Measurements from ENCODE around the gene SCARB2. TPM values are rescaled to one million over a fixed set of nuclear protein-coding genes. Genes with fewer than 3 reads are reported as not detected.

Gene SCARB2
- total RNA-seq, 4 donors from 2014 or later = 87.6 to 107 (median 95.8) TPM

DNA sequence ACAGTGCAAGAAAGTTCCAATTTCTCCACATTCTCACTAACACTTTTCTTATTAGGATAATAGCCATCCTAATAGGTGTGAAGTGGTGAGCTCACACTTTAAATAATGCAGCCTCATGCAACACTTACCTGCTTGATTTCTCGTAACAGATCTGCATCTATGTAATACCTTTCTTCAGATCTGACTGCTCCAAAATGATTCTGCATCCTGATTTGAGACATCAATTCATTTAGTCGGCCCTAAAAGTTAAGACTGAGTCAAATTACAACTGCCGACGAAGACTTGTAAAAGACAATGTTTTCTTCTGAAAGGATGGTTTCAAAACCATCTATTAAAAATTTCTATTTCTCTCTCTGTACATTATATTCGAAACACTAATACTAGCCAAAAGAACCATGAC is 96.1 kb downstream of the SCARB2 start:
- no peak overlapping the region for H3K4me3 ChIP-seq
- no peak for DNase-seq (ENCODE audit: low spot score in 2 of 2)
- no peaks in the 10 kb centered on the region for H3K4me1 ChIP-seq
- TF ChIP-seq, protein P1, sequence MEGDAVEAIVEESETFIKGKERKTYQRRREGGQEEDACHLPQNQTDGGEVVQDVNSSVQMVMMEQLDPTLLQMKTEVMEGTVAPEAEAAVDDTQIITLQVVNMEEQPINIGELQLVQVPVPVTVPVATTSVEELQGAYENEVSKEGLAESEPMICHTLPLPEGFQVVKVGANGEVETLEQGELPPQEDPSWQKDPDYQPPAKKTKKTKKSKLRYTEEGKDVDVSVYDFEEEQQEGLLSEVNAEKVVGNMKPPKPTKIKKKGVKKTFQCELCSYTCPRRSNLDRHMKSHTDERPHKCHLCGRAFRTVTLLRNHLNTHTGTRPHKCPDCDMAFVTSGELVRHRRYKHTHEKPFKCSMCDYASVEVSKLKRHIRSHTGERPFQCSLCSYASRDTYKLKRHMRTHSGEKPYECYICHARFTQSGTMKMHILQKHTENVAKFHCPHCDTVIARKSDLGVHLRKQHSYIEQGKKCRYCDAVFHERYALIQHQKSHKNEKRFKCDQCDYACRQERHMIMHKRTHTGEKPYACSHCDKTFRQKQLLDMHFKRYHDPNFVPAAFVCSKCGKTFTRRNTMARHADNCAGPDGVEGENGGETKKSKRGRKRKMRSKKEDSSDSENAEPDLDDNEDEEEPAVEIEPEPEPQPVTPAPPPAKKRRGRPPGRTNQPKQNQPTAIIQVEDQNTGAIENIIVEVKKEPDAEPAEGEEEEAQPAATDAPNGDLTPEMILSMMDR (IDR thresholded peaks at IDR 0.05) = no peak
- TF ChIP-seq POLR2A (IDR thresholded peaks at IDR 0.05) (no peak), EP300 (IDR thresholded peaks at IDR 0.05) (no peak), POLR2AphosphoS5 (IDR thresholded peaks at IDR 0.05) (no peak)
- no peaks in the 10 kb centered on the region for H3K9me3 ChIP-seq
- peaks cover 76% of the 10 kb centered on the region for H3K36me3 ChIP-seq
- no peaks in the 10 kb centered on the region for H3K27me3 ChIP-seq
- 95% methylated on average over 5 of the region's 5 CpGs for WGBS
- no peak overlapping the region for H3K27ac ChIP-seq

DNA sequence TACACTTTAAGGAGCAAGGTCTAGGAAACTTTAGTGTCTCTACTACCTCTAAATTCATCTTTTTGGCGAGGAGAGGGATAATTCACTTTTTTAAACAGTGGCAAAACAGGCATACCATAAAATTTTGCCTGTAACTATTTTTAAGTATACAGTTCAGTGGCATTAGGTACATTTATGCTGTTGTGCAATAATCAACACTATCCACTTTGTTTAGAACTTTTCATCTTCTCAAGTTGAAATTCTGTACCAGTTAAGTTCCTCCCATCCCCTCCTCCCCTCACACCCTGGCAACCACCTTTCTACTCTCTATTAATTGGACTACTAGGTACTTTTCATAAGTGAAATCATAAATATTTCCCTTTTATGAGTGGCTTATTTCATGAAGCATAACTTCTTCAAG is 96.8 kb downstream of the SCARB2 start:
- Histone ChIP-seq H3K36me3 (peaks cover 74% of the 10 kb centered on the region), H3K4me3 (no peak overlapping the region), H3K27me3 (no peaks in the 10 kb centered on the region), H3K4me1 (no peaks in the 10 kb centered on the region), H3K27ac (no peak overlapping the region), H3K9me3 (no peaks in the 10 kb centered on the region)
- DNase-seq (ENCODE audit: low spot score in 2 of 2) = no peak
- TF ChIP-seq EP300 (IDR thresholded peaks at IDR 0.05) = no peak
- TF ChIP-seq, protein P1 (IDR thresholded peaks at IDR 0.05) = no peak
- 97% methylated on average over 1 of the region's 1 CpG for WGBS

Other genes starting within 250 kb of the SCARB2 start
- 10 to 100 TPM; 29.2 to 32.9 (median 31.1) TPM for gene SDAD1, start 222.9 kb downstream of the SCARB2 start, total RNA-seq
- gene CXCL9, start 206.3 kb downstream of the SCARB2 start, total RNA-seq = under 1 TPM in 3 of 4 donors, not detected in 1; 0.19 to 0.48 (median 0.34) TPM
- gene CXCL10, start 190.3 kb downstream of the SCARB2 start, total RNA-seq = not detected
- gene CXCL11, start 177.8 kb downstream of the SCARB2 start, total RNA-seq = under 1 TPM in 1 of 4 donors, not detected in 3; 0.72 TPM
- gene ART3, start 139.1 kb downstream of the SCARB2 start, total RNA-seq = 1 to 10 TPM in 1 of 4 donors, under 1 TPM in 1, not detected in 2; 0.48 to 1.5 TPM
- gene NUP54, start 65.4 kb downstream of the SCARB2 start, total RNA-seq = 10 to 100 TPM; 30.2 to 36.6 (median 33.4) TPM
- 1 to 10 TPM in 2 of 4 donors, under 1 TPM in 2; 0.30 to 5.3 (median 0.98) TPM for gene FAM47E, start 37.9 kb upstream of the SCARB2 start, total RNA-seq
- under 1 TPM; 0.47 to 0.76 (median 0.55) TPM for gene STBD1, start 92.9 kb upstream of the SCARB2 start, total RNA-seq
- under 1 TPM in 1 of 4 donors, not detected in 3; 0.72 TPM for gene CCDC158, start 207.3 kb upstream of the SCARB2 start, total RNA-seq
- 10 to 100 TPM; 25.7 to 41.4 (median 29.8) TPM for gene SHROOM3, start 221.4 kb upstream of the SCARB2 start, total RNA-seq

Measured in suprapubic skin (tissue), 4 donors.